ENCODE results near the gene C5orf15.

Gene C5orf15

DNA sequence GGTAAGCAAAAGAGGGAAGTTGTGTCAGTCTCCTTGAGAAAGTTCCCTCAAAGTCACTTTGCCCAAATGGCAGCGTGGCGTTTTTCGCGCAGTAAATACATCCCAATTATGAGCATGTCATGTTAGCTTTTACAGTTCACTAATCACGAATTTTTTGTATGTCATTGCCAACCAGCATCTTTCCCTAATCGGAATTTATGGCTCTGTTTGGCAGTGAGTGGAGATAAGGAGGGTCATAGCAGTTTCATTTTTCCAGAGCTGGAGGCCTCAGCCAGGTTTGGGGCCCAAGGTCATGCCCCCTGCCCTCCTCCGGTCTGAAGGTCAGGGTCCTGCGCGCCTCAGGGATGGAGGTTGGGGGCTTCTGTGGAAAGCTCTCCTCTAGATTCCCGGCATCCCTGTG, 50.1 kb downstream of the C5orf15 start:
- no peak for DNase-seq

- DNase-seq, result no peak
These were observed 50.6 kb downstream of the C5orf15 start for GRCh38 chr5:133917785-133918184.

- no peak for DNase-seq
These were observed 51.5 kb downstream of the C5orf15 start for GRCh38 chr5:133916914-133917313.

GRCh38 chr5:133916479-133916878, 51.9 kb downstream of the C5orf15 start:
- no peak for DNase-seq

DNA sequence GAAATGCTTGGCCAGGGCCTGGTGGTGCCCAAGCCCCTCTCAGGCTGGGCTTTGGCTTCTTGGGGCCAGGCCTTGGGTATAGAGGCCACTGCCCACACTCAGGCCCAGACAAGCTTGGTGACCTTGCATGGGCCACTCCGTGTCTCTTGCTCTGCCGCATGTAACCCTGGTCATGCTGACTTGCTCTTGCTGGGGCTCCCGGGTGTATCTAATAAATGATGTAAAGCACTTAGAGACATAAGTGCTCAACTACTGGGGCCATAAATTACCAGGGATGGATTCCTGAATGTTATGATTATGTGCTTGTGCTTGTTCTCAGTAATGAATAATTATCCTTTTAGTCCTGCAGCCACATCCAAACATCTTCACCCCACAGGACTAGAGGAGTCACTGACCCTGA, 54.0 kb downstream of the C5orf15 start:
- DNase-seq, result no peak

GRCh38 chr5:133913413-133914155, 54.8 kb downstream of the C5orf15 start:
- no peak for DNase-seq

DNA sequence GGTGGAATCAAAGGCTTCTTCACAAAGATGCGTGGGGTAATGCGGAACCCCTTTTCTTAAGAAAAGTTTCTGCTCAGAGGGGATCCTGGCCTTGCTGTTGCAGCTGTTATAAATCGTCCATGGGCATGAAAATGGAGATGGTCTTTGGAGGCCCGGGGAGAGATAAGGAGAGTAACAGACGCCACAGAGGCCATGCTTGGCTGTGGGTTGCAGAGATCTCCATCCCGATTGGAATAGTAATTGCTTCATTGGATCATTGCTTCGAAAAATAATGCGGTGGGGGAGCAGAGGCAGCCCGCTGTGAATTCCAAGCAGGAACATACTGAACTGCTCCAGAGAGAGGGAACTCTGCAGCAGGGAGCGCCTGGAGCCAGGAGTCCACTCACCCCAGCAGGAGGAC, 55.5 kb downstream of the C5orf15 start:
- no peak for DNase-seq

GRCh38 chr5:133910571-133910970, 57.9 kb downstream of the C5orf15 start:
- DNase-seq, result no peak

DNA sequence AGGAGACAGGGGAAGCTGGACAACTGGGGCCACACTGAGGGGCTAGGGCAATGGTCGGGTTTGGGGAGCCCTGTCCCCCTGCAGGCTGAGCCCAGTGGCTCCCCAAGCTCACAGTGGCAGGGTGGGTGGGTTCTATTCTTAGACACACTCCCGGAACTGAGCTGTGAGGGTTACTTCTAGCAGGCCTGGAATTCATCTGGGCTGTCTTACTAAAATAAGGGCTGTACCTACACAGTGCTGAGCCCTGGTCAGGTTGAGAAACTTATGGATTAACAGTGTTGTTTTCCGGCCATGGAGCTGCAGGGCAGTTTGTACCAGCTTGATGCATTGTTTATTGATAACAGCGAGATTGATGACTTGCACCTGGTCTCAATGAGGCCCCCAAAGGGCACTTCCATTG, 58.8 kb downstream of the C5orf15 start:
- DNase-seq, result no peak

GRCh38 chr5:133907075-133907474, 61.4 kb downstream of the C5orf15 start:
- no peak for DNase-seq

DNA sequence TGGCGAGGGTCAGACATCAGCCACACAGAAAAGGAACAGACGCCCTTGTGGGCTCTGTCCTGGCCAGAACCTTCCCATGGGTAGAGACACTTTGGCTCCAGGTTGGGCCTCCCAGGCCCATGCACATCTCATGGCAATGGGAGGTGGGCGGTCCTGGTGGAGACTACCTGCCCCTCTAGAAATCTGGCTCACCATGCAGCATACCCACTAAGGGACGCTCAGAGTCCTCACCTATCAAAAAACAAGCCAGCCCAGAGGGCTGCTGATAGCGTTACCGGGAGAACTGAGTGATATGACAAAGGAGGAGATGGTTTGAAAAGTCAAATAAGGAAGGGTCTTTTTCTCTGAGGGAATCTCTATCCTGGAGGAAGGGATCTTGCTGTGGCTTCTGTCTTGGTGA, 62.1 kb downstream of the C5orf15 start:
- no peak for DNase-seq
